GM21723 (cell line): ENCODE measurements around the gene FAM222B.
"Not testable (repeated sequence)": the region's sequence is repeated elsewhere in the genome, so short reads cannot be mapped to it uniquely, and the experiment has no call there.

Experiments
- ATAC-seq: cut with Tn5 transposase; IDR thresholded peaks from one replicate; pipeline ENCODE4 v1.9.1; 2021; ENCODE audit warnings: mild to moderate bottlenecking, moderate library complexity; ENCODE audit not compliant: unreplicated experiment

The FAM222B gene

DNA sequence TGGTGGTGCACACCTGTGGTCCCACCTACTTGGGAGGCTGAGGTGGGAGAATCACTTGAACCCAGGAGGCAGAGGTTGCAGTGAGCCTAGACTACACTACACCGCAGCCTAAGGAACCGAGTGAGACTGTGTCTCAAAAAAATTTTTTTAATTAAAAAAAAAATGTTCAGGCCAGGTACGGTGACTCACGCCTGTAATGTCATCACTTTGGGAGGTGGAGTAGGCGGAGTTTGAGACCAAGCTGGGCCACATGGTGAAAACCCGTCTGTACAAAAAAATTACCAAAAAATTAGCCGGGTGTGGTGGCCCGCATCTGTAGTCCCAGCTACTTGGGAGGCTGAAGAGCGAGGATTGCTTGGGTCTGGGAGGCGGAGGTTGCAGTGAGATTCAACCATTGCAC, 3.6 kb upstream of the FAM222B start:
- ATAC-seq: no peak

DNA sequence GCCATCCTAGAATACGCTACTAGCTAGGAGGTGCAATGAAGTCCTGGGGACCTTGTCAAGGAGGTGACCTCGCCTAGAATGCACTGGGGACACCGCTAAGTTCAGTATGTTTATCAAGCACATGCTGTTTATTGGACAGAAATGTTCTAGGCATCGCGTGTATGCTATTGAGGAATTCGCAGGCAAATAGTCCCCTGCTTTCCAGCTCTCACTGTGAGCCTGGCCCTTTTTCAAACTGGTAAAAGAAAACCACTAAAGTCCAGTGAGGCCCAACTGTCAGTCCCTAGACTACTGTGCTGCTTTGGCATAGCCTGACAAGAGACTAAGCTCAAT, 1.2 kb upstream of the FAM222B start:
- no peak for ATAC-seq

DNA sequence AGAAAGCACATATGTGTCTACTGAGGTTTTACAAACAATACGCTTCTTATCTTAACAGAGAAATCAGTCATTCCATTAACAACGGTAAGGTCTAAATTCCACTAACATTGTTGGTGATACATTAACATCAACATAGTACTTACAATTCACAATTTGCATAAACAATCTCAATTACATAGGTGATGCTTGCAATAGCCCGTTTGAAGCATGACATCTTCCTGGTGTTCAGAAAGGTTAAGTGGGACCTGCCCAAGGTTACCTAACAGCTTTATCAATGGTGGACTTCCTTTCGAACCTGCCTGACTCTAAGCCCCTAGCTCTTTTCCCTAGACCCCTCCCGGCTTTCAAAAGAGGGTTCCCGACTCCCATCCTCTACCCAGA, 699 bp downstream of the FAM222B start:
- peak; percentile 24 for ATAC-seq

DNA sequence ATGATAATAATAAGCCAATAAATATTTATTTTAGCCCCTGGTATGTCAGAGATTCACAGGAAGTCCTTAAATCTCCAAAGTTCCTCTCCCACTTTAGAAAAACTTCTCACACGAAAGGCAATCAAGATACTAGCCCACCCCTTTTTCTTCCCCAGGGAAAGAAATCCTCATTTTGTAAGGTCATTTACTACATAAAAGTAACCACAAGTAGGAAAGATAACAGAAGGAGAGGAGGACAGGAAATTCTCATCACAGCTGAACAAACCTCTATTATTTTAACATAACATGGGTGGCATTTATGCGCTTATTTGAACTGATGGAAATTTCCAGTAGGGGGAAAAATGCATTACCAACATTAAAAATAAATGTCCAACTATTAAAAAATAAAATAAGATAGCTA, 3.4 kb downstream of the FAM222B start:
- ATAC-seq: no peak

DNA sequence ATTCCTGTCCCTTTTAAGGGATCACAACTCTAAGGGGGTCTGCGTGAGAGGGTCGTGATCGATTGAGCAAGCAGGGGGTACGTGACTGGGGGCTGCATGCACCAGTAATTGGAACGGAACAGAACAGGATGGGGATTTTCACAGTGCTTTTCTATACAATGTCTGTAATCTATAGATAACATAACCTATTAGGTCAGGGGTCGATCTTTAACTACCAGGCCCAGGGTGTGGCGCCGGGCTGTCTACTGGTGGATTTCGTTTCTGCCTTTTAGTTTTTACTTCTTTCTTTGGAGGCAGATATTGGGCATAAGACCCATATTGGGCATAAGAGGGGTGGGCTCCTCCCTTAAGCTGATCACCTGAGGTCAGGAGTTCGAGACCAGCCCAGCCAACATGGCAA, 6.0 kb downstream of the FAM222B start:
- not testable (repeated sequence) for ATAC-seq

DNA sequence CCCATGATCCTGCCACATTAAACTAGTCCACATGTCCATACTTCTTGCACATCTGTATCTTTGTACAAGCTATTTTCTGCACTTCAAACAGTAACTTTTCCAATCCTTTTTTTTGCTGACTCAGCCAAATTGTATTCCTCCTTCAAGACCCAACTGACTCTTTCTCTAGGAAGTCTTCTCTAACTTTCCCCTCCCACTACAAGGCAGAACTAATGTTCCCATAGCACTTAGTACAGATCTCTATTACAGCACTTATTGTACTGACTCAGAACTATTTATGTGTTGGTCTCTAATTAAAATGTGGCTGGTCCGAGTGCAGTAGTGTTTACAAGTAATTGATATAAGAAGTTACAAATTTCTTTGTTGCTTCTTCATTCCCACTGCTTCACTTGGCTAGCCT, 8.2 kb downstream of the FAM222B start:
- no peak for ATAC-seq

DNA sequence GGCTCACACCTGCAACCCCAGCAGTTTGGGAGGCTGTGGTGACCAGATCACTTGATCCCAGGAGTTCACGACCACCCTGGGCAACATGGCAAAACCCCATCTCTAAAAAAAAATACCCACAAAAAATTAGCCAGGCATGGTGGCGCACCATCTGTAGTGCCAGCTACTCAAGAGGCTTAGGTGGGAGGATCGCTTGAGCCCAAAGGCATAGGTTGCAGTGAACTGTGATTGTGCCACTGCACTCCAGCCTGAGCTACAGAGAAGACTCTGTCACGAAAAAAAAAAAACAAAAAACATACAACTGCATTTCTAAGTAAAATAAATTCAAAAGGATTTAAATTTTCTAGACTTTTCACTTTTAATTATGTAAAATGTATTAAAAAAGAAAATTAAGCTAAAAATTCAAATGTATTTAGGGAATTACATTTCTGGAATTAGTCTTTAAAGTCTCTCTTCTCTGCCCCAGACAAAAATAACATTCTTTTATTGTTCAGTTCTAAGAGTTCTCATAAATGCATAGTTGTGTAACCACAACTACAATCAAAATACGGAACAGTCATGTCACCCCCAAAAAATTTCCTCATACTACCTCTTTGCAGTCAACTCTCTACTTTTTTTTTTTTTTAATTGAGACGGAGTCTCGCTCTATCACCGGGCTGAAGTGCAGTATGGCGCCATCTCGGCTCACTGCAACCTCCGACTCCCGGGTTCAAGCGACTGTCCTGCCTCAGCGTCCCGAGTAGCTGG, 14.1 kb downstream of the FAM222B start:
- ATAC-seq: no peak

DNA sequence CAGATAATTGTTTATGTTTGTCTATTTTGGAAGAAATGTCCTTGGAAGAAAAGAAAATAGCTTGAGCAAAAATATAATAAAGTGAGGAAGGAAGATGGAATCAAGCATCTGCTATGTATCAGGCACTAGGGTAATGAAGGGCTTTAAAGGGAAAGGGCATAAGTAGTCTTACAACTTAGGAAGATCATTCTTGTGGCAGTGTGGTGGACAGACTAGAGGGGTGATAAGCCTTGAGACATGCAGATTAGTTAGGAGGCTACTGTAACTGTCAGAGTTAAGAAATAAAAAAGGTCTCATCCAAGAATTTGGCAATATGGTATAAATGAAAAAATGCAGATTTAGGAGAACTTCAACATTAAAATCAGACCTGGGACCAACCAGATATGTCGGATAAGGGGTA, 14.9 kb downstream of the FAM222B start:
- ATAC-seq: no peak

DNA sequence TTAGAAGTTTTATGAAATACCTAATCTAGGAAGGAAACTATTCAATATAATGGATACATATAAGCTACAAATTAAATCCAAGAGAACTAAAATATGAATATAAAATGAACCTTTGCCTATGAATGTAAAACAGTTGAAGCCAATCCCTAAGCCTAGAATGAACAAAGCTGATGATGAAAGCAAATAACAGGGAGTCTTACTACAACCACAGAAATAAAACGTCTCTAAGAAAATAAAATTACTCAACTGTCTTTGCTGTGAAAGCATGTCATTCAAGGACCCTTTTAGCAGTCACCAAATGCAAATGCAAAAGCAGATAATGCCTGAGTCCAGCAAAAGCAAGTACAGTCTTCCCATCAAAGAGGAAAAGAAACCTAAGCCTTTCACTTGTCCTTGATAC, 23.0 kb downstream of the FAM222B start:
- no peak for ATAC-seq

DNA sequence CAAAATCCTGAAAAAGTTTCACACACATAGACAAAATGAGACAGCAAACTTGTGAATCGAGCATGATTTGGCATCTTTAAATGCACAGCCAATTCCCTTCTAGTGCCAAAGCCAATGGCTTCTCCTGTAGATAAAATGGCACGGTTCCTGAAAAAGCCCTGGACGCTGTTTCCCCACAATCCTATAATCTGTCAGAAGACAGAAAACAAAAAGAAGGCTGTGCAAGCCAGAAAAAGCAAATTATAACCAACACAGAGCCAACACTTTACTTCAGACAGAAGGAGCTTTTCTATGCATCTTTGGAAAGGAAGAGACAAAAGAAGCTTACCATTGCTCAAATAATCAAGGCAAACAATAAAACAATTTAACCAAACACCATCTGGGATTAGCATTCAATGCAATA, 23.8 kb downstream of the FAM222B start:
- no peak for ATAC-seq

DNA sequence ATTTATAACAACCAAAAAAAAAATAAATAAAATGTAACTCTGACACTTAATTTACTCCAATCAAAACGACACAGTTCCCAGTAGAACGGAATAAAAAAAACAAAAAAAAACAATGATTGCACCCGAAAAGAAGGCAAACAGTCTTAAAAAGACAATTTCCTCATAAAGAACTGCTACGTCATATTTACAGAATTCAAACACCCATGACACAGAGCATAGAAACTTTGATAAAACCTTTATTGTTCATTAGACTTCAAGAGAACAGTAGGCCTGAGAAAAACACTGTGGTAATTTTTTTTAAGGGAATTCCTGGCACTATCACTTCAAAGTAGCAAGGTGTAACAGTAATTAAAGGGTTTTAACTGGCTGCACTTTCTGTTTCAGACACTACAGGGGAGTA, 26.1 kb downstream of the FAM222B start:
- ATAC-seq: no peak

DNA sequence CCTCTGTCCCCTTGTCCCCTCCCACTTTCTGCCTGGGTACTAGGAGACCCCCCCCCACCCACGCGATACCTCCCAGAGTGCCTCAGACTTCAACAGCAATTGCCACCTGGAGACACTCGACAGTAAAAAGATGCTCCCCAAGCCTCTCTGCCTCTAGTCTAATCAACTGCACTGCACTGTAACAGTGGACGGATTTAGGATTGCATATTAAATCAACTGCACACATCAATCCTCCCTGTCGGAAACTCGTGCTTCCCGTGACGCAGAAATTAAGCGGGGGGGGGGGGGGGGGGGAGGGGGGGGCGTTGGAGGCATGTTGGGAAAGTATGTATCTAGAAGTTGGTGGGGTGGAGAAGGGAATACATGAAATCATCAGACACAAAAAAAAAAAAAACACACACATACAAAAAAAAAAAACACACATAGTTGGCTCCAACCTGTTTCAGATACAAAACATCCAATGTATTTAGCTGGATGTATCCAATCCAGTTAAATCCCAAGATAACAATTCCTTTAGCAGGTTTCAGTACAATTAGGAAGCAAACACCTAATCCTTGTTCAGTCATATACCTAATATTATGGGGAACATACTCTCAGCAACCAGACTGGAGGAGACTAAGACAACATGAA, 29.7 kb downstream of the FAM222B start:
- ATAC-seq: no peak

DNA sequence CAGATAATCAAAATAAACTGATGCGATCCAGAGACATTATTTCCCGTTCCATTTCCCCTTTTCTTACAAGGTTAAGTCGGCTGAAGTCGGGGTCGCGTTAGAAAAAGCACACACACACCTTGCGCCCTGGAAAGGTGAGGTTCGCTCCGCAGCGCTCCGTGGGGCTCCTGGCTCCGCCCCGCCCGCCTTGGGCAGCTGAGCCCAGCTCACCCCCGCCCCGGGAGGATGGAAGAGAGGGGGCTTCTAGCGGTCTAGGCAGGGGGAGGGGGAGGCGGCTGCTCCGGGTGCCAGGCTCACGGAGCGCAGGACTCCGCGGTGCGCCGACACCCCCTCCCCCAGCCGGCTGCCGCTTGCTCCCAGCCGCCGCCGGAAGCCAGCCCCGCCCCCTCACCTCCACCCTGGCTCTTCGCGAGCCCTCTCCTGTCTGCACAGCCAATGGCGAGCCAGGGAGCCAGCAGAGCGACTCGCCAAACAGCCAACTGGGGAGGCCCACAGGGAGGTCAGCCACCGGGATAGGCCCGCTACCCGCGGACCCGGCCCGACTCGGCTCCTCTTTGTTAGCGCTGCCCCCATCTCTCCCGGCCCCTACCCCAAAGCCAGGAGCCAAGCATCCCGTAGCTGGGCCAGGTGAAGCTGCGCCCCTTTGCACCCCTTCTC, 30.4 kb downstream of the FAM222B start:
- peak; percentile 95 for ATAC-seq

DNA sequence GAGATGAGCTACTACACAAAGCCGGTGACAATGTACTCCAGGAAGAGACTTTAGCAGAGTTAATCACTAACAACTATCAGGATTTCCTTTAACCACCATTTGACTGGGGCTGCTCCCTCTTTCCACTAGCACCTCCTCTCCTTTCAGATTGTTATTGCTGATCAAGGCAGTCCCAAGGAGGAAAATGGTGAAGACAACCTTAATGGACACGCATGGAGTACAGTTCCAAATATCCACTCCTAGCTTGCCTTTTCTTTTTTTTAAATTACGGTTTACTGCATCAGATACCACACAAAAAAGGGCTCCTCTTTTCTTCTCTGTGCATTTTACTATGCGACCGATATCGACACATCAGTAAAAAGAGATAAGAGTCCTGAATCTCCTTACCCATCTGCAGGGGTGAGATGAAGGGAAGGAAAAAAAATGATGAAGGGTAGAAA, 30.9 kb downstream of the FAM222B start:
- peak; percentile 11 for ATAC-seq

DNA sequence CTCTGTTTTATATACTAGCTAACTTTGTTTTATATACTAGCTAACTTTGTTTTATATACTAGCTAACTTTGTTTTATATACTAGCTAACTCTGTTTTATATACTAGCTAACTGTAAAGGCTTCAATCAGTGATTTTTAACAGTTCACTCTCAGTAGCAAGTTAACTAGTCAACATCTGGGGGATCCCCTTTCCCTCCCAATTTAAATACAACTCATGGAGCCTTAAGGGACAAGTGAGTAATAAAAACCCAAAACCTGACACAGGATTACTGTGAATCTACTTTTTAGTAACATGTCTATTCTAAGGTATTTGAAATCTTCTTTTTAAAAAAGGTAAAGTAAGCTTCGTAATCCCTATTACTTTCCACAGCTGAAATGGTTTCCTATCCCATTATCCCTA, 32.2 kb downstream of the FAM222B start:
- no peak for ATAC-seq

DNA sequence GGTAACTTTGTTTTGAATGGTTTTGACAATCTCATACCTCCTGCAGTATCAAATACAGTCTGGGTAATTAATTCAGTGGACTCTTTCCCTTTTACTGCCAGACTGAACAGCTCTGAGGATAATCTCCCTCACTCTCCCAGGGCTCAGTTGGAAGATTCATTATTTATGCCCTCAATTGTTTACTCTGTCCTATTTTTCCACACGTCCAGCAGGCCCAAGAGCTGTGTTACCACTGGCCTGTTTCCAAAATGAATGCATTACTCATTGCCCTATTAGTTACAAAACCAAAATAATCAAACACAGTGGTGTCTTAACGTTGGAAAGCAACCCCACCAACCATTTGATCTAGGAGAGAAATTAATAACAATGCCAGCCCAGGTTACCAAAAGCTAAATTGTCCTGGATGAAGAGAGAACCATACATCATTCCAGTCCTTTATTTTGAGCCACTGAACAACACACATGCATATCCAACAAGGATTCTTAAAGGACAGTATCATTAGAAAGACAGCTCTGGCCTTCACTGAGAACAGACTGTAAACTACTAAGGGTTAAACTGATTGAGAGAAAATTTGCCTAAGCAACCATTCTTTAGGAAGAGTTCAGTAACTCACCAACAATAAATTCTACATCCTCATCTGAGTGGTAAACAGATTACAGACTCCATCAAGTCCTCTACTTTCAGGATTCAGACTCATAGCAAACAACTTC, 34.5 kb downstream of the FAM222B start:
- ATAC-seq: no peak

DNA sequence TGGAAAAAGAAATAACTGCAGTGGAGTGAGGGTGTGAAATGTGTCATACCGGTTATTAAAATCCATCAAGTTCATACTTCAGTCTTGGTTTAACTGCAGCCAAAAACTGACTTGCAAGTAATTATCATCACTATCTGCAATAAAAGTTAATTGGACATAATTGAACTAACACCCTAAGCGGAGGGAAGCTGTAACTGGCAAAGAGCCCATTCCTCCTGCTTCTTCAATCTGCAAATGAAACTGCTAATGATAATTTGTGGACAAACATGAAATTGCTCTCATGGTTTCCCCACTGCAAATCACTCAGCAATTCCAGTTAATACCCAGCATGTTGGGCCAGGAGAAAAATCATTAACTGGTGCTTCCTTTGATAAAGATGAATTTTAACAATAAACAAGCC, 46.5 kb downstream of the FAM222B start:
- ATAC-seq: no peak

DNA sequence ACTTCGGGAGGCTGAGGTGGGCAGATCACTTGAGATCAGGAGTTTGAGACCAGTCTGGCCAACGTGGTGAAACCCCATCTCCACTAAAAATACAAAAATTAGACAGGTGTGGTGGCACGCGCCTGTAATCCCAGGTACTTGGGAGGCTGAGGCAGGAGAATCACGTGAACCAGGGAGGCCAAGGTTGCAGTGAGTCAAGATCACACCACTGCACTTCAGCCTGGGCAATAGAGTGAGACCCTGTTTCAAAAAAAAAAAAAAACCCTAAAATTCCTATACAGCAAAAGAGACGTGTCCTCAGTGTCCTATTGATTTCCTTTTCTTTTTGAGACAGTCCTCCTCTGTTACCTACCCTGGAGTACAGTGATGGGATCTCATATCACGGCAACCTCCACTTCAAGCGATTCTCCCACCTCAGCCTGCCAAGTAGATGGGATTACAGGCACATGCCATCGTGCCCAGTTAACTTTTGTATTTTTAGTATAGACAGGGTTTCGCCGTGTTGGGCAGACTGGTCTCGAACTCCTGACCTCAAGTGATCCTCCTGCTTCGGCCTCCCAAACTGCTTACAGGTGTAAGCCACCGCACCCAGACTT, 47.6 kb downstream of the FAM222B start:
- not testable (repeated sequence) for ATAC-seq

DNA sequence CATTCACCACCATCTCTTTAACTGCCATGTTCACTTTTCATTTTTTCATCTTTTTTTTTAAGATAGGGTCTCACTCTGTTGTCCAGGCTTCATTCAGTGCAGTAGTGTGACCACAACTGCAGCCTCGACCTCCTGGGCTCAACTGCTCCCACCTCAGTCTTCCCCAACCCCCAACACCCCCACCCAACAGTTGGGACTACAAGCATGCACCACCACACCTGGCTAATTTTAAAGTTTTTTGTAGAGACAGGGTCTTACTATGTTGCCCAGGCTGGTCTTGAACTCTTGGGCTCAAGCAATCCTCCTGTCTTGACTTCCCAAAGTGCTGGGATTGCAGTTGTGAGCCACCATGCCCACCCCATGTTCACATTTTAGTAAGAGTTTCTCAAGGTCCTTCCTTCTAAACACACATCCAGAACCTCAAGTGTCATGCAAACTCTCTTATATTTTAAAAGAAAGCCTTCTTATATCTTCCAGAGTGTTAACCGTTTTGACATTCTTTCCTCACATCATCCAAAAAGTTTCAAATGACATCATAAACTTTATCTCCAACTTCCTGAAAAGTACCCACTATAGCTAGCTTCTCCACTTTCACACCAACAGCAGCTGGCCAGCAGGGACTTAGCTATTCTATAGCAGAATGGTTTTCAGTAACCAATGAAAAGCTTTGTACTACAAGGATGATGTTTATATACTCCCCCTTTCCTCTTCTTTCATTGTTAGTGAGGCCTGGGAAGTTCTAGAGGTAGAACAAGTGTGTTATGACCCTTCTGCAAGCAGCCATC, 49.5 kb downstream of the FAM222B start:
- ATAC-seq: no peak

DNA sequence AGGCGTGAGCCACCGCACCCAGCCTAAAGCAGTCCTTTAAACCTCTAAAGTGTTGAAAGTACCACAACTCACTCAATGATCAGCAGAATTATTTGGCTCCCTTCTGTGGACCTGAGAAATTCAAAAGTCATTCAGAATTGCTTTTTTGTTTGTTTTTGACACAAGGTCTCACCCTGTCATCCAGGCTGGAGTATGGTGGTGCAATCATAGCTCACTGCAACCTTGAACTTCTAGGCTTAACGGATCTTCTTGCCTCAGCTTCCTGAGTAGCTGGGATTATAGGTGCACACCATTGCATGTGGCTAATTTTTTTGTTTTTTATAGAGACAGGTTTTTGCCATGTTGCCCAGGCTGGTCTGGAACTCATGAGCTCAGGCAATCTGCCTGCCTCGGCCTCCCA, 54.5 kb downstream of the FAM222B start:
- no peak for ATAC-seq

DNA sequence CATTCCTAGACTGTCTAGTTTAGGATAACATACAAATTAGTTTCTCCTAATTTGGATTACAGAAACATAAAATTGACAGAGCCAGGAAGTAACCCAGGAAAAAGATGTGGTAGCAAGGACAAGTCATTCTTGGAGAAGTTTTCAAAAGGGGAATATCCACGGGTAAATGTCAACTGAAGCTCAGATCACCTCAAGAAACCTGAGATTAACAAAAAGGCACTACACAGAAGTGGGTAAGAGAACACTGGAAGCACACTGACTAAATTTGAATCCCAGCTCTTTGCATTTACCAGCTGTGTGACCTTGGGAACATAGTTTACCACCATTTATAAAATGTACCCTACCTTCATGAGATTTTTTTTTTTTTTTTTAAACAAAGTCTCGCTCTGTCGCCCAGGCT, 59.4 kb downstream of the FAM222B start:
- ATAC-seq: no peak
